NCI-H128 (cell line): Measurements from ENCODE around the gene SEC24B.
"Not testable (repeated sequence)": the region's sequence is repeated elsewhere in the genome, so short reads cannot be mapped to it uniquely, and the experiment has no call there.

Source experiments
- DNase-seq: peaks from one replicate; lab custom pipeline; 2025; ENCODE audit not compliant: unreplicated experiment; lab: John Stamatoyannopoulos, UW

SEC24B gene

DNA sequence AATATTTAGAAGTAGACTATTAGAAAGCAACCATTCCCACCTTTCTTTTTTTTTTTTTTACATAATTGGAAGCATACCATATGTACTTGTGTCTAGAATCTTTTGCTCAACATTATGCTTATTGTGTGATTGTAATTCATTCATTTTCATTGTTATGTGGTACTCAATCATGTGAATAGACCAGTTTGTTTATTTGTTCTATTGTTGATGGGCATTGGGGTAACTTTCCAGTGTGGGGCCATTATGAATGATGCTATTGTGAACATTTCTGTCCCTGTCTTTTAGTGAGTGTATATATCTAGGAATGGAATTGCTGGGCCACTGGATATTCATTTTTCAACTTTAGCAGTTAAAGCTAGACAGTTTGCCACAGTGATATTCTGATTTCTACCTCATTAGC is 63.9 kb downstream of the SEC24B start:
- no peak for DNase-seq

DNA sequence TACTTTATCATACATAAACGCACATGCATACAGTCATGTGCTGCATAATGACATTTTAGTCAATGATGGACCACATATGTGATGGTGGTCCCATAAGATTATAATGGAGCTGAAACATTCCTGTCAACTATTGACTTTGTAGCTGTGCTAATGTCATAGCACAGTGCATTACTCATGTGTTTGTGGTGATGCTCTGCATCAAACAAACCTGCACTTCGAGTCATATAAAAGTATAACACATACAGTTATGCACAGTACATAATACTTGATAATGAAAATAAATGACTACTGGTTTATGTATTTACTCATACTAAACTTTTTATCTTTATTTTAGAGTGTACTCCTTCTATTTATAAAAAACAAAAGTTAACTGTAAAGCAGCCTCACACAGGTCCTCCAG is 65.9 kb downstream of the SEC24B start:
- DNase-seq, result no peak

DNA sequence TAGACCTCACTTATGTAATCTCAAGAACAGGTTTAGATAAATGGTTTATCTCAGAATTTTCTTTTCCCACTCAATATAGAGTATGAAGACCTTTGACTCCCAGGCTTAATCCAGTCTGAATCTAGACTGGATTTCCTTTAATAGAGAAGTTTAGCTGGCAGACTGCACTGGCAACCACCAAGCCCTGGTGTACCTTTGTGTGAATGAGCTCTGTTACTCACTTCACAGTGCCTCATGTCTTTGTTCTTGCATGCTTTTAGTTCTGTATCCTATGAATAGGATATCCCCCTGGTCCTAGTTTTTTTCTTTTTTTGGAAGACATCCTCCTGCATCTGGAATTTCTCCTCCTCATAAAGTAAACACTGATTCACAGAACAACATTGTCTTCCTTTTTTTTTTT is 73.3 kb downstream of the SEC24B start:
- no peak for DNase-seq

DNA sequence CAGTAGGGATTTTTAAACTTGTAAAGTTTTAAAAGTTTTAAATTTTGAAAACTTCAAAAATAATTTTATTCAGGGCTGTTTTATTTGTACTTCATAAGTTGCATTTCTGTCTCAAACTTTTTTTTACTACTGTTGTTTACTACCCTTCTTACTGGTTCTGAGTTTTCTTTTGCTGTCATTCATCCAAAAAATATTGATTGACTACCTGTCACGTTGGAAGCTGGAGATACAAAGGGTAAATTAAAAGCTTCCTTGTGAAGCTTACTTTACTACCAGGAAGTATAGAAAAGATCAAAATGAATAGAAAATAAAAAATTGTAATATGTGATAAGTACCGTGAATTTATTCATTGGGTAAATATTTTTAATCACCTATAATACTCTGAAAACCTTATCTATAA is 77.1 kb downstream of the SEC24B start:
- DNase-seq, result no peak

DNA sequence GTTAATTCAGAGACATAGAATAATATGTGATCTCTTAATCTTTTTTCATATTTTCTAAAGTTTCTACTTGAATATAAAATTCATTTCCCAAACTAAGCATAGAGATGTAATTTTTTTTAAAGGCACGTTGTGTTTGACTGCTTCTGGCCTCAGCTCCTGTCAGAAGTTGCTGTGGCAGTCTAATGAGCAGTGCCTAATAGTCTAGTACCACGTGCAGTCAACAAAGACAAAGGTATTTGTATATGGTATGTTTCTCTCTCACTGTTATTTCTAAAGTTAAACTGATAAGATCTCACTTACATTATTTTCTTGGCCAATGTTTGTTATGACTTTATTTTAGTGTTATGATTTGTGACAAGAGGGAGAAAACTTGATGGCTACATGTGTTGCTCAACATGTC is 77.8 kb downstream of the SEC24B start:
- no peak for DNase-seq

DNA sequence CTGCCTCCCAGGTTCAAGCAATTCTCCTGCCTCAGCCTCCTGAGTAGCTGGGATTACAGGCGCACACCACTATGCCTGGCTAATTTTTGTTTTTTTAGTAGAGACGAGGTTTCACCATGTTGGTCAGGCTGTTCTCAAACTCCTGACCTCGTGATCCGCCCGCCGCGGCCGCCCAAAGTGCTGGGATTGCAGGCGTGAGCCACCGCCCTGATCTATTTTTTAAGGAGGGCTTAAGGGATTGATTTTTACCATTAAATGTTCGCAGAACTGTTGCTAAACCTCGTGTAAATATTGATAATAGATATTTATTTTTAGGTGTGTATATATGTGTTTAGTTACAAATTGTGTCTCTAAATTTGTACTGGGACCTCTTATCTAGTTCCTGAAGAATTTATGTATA is 79.8 kb downstream of the SEC24B start:
- not testable (repeated sequence) for DNase-seq

DNA sequence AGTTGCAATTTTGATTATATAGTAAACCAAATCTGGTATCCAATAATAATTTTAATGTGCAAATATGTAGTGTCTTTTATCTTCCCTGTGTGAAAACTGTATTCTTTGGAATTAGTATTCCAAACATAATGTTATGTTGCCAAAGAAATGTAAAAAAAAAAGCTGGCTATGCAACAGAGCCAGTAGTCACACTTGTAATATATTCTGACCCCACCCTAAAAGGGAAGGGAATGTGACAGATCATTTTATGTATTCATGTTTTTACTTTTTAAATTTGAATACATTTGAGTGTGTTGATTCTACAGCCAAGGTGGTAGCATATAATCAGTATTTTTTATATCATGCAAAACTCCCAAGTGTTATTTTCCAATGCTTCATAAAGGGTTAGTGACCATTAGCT is 98.6 kb downstream of the SEC24B start:
- no peak for DNase-seq

DNA sequence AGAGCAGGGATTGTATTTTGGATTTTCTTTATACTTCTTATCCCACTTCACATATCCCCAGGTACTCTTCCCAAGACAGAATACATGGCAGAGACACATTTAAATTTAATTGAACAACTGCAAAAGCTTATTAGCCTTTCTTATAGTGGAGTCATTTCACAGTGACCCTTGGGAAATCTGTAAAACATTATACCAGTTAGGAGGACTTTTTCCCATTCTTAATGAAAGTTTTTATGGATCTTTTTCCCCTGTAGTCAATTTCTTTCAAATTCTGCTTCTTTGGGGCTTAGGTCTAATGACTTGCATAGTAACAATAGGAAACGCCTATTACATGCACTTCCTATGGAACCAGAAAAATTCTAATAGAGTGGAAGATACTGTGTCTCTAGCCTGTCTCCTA is 111.8 kb downstream of the SEC24B start:
- no peak for DNase-seq

DNA sequence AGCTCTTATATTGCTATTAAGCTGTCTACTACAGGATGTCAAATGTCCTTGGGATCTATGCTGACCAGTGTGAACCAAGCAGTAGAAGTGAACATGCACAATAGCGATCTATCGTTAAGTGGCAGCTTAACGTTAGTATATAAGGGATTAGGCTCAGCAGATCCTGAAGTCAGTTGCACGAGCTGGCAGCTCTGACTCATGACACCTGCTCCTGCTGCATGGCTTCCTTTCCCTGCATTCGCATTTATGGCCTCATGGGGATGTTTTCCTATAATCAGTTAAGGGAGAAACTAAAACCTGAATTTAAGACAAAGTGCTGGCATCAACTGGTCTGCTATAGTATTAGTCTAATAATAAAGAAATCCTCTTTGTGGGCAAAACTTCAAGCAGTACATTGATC is 113.8 kb downstream of the SEC24B start:
- DNase-seq, result no peak

DNA sequence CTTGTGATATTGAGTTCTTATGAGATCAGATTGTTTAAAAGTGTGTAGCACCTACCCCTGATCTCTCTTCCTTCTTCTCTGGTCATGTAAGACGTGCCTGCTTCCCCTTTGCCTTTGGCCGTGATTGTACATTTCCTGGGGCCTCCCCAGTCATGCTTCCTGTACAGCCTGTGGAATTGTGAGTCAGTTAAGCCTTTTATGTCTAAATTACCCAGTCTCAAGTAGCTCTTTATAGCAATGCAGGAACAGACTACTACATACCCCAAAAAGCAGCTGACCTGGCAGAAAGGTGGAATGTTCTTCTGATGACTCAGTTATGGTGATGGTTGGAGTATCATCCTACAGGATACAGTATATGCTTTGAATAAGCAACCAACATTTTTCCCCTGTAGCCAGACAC is 115.0 kb downstream of the SEC24B start:
- no peak for DNase-seq

DNA sequence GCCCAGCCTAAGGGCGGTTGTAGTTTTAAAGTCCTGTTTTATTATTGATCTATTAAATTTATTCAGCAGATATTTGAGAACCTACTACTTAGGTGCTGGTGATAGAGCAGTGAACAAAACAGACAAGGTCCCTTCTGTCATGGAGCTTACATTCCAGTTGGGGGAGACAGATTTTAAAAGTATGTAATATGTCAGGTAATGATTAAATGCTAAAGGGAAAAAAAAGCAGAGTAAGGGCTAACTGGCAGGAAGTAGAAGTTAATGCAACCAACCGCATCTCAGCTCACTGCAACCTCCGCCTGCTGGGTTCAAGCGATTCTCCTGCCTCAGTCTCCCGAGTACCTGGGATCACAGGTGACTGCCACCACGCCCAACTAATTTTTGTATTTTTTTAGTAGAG is 118.6 kb downstream of the SEC24B start:
- no peak for DNase-seq

DNA sequence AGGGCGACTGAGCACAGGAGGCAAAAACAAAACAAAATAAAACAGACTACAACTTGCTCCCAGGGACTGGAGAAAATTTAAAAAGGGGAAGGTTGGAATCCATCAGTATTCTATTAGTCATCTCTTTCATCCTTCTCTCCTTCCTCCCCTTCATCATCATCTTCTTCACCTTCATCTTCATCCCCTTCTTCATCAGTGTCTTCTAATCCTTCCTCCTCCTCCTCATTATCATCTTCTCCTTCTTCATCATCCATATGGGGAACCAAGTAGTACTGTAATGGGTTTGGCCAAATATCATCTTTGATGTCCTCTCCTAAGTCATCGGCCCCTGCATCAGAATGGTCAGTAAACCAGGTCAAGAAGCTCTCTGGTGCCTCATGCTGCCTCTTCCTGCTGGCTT is 119.5 kb downstream of the SEC24B start:
- DNase-seq, result no peak

DNA sequence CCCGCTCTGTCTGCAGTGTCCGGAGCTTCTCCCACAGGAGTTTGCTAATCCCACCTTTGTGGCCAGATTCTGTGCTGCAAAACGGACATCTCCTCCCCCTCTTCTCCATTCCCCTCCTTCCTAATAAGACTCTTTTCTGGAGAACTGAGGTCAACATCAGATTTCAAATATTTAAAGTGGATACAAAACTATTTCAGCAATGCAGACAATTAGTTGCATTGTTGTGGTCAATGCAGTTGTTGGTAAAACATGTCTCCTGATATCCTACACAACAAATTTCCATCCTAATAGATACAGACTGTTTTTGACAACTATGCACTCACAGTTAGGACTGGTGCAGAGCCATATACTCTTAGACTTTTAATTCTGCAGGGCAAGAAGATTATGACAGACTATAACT is 121.4 kb downstream of the SEC24B start:
- DNase-seq, result no peak

DNA sequence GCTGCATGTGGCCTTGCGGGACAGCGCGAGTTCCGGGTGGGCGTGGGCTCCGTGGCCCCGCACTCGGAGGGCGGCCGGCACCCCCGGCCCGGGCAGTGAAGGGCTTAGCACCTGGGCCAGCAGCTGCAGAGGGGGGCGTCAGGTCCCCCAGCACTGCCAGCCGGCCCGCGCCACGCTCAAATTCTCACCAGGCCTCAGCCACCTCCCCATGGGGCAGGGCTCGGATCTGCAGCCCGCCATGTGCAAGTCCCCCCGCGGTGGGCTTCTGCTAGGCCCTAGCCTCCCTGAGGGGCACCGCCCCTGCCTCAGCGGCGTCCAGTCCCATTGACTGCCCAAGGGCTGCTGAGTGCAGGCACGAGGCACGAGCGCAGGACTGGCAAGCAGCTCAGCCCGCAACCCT is 123.8 kb downstream of the SEC24B start:
- DNase-seq, result no peak

DNA sequence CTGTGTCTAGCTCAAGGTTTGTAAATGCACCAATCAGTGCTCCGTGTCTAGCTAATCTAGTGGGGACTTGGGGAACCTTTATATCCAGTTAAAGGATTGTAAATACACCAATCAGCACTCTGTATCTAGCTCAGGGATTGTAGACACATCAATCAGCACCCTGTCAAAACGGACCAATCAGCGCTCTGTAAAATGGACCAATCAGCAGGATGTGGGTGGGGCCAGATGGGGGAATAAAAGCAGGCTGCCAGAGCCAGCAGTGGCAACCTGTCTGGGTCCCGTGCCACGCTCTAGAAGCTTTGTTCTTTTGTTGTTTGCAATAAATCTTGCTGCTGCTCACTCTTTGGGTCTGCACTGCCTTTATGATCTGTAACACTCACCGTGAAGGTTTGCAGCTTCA is 124.5 kb downstream of the SEC24B start:
- DNase-seq, result not testable (repeated sequence)

DNA sequence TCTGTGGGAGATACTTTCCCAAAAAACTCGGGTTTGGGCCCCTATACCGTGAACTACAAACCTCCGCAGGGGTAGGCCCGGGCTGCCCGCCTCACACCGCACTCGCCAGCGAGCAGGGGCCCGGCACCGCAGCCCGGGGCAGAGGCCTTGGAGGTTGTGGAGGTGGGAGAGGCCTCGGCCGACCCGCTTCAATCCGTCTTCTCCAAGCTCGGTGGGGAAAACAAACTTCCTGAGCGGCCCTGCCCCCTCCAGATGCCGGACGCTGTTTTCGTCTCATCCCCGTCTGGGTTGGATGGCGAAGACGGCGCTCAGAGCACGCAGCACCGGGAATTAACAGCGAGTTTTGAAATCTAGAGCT is 126.0 kb downstream of the SEC24B start:
- no peak for DNase-seq

DNA sequence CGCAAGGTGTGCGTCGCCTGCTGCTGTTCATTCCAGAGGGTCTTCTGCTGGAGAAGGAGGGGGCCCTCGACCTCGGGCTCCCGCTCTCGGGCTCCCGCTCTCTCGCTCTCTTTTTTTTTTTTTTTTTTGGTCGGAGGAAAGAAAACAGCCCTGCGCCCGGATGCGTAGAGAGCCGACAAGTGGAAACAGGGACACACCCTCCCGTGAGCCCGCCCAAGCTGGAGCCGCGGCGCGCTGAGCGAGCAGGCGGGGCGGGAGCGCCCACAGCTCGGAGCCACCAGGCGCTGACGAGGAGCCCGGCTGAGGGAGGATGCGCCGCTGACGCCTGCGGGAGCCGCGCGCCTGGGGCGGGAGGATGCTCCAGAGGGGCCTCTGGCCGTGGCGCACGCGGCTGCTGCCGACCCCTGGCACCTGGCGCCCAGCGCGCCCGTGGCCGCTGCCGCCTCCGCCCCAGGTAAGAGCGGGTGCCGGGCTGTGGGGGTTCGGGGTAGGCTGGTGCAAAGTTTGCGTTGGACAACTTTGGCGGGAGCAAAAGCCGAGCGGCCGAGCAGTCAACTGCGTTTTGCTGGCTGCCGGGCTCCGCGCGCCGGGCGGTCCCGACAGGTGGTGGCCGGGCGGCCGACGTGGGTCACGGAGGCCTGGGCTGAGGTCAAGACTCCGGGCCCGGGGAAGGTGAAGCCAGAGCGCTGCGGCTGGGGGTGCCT is 126.5 kb downstream of the SEC24B start, which contains the start of gene MCUB:
Gene MCUB, plus strand, starts transcription at position 264 of the 704 bp plus-strand sequence. Its CDS starts 92 bp downstream, at position 356.
- peak; percentile 73 for DNase-seq

DNA sequence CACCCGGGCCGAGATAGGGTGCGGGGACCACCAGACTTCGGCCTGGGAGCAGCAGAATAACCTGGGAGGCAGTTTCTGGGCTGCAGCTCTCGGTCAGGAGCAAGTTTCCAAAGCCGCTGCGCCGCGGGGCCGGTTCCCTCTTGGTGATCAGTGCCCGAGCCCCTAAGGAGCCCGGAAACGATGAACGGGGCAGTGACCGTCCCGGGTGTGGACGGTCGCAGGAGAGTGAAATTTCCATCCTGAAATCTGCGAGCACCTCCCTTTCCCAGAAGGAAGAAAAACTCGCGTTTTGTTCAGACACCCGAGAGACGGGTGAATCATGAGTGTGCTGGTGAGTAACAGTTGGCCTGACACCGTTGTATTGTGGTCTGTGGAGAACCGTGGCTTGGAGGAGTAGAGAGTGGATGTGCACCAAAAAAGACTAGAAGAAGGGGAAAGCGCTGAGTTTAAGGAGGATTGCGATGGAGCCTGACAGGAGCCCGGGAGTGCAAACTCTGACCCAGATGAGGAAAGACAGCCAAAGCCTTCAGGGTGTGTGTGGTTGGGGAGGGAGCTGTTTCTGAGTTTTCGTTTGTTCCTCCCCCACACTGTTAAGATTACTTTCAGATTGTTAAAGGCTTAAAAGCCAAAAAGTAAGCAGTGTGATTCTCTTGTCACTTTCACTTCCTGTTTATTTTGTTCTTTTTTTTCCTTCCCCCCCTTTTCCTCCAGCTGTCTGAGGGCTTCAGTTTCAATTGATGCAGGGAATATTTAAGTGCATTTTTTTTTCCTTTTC is 127.3 kb downstream of the SEC24B start:
- no peak for DNase-seq

DNA sequence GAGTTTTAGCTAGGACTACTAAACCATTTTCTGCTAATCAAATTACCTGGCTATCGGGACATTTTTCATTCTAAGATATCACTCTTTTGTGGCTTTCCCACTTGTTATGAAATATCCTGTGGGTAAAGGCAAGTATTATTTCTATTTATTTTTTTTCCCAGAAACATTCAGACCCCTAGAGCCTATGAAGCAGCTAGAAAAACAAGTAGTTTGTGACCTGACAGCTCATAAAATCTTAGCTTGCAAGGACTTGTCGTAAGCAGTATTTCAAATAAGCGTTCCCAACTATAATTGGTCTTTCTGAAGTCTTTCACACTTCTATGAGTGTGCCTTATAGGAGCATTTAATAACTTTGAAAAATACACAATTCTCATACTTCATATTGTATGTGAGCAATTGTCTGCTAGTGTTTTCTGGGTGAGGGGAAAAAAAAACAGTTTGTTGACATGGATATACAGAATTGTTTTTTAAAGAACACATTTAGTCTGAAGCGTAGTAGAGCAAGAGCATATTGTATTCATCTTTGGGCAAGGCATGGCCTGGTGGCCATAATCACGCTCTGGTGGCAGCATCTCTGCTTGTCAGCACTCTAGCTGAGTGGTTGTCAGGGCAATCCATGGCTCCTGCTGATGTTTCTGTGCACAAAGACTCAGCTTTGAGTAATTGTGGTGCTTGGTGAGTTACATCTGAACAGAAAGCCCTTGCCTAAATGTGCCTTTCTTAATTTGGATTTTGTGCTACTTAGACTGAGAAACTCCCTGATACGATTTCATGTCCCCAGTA is 129.0 kb downstream of the SEC24B start:
- DNase-seq, result no peak

DNA sequence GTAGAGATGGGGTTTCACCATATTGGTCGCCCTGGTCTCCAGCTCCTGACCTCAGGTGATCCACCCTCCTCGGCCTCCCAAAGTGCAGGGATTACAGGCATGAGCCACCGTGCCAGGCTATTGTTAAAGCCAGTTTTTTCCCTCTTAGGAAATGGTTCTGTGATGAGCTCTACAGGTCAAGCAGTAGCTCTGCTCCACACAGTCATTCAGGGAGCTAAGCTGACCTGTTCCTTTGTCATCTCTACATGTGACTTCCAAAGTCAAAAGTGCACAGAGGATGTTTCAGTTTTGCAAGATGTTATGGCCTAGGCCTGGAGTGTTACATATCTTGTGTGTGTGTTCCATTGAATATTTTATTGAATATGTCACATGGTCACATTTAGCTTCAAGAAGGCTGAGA is 137.9 kb downstream of the SEC24B start:
- DNase-seq, result no peak

DNA sequence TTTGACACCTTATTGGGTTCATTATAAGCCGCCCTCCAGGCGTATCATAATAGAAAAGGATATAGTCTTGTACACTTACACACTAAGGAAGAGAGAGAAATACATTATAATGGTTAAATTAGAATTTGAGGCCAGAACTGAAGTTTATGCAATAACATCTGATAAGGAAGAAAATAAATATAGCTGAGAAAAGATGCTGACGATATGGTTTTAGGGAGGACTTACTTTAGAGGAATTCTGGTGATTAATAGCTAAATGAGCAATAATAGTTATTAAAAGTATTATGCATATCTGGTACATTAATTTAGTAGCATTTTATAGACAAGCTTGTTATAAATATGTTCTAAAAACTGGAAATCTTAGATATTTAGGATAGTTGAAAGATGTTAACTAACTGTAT is 138.5 kb downstream of the SEC24B start:
- no peak for DNase-seq

DNA sequence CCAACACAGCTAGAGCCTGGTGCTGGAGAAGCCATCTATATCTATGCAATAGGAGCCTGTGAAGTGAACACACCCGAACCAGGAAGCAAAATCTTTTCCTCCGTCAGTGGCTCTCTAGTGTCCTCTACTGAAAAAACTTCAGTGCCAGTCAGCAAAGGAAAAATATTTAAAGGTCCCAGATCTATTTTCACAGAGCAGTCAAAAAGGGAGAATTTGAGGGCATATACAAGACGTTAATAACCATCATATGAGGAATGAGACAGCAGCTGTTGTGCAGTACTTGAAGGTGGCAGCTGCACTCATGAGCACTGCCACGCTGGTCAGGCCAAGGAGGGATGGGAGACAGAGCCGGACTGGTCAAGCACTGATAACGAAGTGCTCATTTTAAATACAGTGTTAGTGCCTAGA is 140.8 kb downstream of the SEC24B start:
- no peak for DNase-seq
